ENCODE results near the gene KIF11. TPM values are rescaled to one million over a fixed set of nuclear protein-coding genes. Genes with fewer than 3 reads are reported as not detected.

Gene KIF11
- total and polyA plus RNA-seq, 9 of the 15 experiments (the other 6 are each of a cell fraction or from before 2014, with no cell fraction given), result 11.3 to 54.4 (median 29.2) TPM

DNA sequence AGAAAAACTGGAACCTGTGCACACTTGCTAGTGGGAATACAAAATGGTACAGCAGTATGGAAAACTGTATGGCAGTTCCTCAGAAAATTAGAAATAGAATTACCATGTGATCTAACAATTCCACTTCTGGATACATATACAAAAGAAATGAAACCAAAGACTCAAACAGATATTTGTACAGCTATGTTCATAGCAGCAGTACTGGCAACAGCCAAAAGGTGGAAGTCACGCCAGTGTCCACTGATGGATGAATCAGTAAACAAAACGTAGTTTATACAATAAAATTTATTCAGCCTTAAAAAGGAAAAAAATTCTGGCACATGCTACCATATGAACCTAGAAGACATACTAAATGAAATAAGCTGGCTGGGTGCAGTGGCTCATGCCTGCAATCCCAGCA lies 42.0 kb upstream of the KIF11 start:
- Histone ChIP-seq H3K9ac (ENCODE audit: insufficient read depth in 1 of 2, low read depth in 2 of 2, low read length in 2 of 2) (no peak overlapping the region), H3K27ac (ENCODE audit: extremely low read depth, low read depth, low read length) (no peak overlapping the region), H3K4me3 (no peak overlapping the region), H3K4me1 (replicated peaks in 1 of 2; ENCODE audit: control insufficient read depth in 2 of 2, insufficient read depth in 2 of 2, low read length in 2 of 2) (no peaks in the 10 kb centered on the region), H3K79me2 (ENCODE audit: control insufficient read depth, insufficient read depth, low read length) (peaks cover 30% of the 10 kb centered on the region), H4K20me1 (replicated peaks; ENCODE audit: control insufficient read depth, insufficient read depth, low read length) (no peaks in the 10 kb centered on the region), H3K36me3 (ENCODE audit: control insufficient read depth, insufficient read depth, low read length) (peaks cover 38% of the 10 kb centered on the region; the same call in 2 of the 3 replicates), H3K9me1 (ENCODE audit: control insufficient read depth, insufficient read depth, low read length) (no peaks in the 10 kb centered on the region), H3K27me3 (ENCODE audit: control insufficient read depth in 2 of 2, insufficient read depth in 2 of 2, low read length in 2 of 2) (no peaks in the 10 kb centered on the region), H3K9me3 (replicated peaks; ENCODE audit: control insufficient read depth, insufficient read depth, low read depth, low read length) (0 out of 2 replicates have a peak, but pooled peaks cover 3% of the 10 kb centered on the region), H2AFZ (ENCODE audit: low read depth, low read length) (no peak overlapping the region), H3K4me2 (ENCODE audit: insufficient read depth, low read length) (no peak overlapping the region)
- no peak for DNase-seq (ENCODE audit: extremely low read depth in 1 of 4, low spot score in 3 of 4)
- no TSS peak for BruUV-seq (replicated peaks)
- FAIRE-seq, result no peak
- intact Hi-C loops (cut with micrococcal nuclease), result no loop called here
- no peak for ATAC-seq
- WGBS (ENCODE audit: insufficient coverage, low coverage, missing lambda C conversion rate), result 94% methylated on average over 2 of the region's 2 CpGs
- ChIA-PET POLR2A (no interaction called here), CTCF (ENCODE audit: low intra/inter-chr PET ratio) (no interaction called here)
- in situ Hi-C loops (cut with MboI), result no loop called here
- no peak for TF ChIP-seq RBBP5 (IDR thresholded peaks at IDR 0.05; ENCODE audit: borderline replicate concordance, insufficient read depth, low read length, poor library complexity, severe bottlenecking)
- TF ChIP-seq, protein P1, sequence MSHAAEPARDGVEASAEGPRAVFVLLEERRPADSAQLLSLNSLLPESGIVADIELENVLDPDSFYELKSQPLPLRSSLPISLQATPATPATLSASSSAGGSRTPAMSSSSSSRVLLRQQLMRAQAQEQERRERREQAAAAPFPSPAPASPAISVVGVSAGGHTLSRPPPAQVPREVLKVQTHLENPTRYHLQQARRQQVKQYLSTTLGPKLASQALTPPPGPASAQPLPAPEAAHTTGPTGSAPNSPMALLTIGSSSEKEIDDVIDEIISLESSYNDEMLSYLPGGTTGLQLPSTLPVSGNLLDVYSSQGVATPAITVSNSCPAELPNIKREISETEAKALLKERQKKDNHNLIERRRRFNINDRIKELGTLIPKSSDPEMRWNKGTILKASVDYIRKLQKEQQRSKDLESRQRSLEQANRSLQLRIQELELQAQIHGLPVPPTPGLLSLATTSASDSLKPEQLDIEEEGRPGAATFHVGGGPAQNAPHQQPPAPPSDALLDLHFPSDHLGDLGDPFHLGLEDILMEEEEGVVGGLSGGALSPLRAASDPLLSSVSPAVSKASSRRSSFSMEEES (CRISPR knock-in tag; IDR thresholded peaks at IDR 0.05), result no peak
- TF ChIP-seq ZNF444 (CRISPR knock-in tag; IDR thresholded peaks at IDR 0.05), result no peak
- no peak for TF ChIP-seq SIN3B (IDR thresholded peaks at IDR 0.05; ENCODE audit: low read depth)
- no peak for TF ChIP-seq ZNF584 (CRISPR knock-in tag; IDR thresholded peaks at IDR 0.05; ENCODE audit: low read depth)
- no peak for TF ChIP-seq ZNF23 (CRISPR knock-in tag; IDR thresholded peaks at IDR 0.05)
- TF ChIP-seq ZNF174 (CRISPR knock-in tag; IDR thresholded peaks at IDR 0.05), result no peak
- TF ChIP-seq, protein P2, sequence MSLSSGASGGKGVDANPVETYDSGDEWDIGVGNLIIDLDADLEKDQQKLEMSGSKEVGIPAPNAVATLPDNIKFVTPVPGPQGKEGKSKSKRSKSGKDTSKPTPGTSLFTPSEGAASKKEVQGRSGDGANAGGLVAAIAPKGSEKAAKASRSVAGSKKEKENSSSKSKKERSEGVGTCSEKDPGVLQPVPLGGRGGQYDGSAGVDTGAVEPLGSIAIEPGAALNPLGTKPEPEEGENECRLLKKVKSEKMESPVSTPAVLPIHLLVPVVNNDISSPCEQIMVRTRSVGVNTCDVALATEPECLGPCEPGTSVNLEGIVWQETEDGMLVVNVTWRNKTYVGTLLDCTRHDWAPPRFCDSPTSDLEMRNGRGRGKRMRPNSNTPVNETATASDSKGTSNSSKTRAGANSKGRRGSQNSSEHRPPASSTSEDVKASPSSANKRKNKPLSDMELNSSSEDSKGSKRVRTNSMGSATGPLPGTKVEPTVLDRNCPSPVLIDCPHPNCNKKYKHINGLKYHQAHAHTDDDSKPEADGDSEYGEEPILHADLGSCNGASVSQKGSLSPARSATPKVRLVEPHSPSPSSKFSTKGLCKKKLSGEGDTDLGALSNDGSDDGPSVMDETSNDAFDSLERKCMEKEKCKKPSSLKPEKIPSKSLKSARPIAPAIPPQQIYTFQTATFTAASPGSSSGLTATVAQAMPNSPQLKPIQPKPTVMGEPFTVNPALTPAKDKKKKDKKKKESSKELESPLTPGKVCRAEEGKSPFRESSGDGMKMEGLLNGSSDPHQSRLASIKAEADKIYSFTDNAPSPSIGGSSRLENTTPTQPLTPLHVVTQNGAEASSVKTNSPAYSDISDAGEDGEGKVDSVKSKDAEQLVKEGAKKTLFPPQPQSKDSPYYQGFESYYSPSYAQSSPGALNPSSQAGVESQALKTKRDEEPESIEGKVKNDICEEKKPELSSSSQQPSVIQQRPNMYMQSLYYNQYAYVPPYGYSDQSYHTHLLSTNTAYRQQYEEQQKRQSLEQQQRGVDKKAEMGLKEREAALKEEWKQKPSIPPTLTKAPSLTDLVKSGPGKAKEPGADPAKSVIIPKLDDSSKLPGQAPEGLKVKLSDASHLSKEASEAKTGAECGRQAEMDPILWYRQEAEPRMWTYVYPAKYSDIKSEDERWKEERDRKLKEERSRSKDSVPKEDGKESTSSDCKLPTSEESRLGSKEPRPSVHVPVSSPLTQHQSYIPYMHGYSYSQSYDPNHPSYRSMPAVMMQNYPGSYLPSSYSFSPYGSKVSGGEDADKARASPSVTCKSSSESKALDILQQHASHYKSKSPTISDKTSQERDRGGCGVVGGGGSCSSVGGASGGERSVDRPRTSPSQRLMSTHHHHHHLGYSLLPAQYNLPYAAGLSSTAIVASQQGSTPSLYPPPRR (CRISPR knock-in tag; IDR thresholded peaks at IDR 0.05; ENCODE audit: borderline replicate concordance), result no peak
- no peak for TF ChIP-seq ZNF707 (CRISPR knock-in tag; conservative IDR thresholded peaks at IDR 0.05)
- TF ChIP-seq, protein P3, sequence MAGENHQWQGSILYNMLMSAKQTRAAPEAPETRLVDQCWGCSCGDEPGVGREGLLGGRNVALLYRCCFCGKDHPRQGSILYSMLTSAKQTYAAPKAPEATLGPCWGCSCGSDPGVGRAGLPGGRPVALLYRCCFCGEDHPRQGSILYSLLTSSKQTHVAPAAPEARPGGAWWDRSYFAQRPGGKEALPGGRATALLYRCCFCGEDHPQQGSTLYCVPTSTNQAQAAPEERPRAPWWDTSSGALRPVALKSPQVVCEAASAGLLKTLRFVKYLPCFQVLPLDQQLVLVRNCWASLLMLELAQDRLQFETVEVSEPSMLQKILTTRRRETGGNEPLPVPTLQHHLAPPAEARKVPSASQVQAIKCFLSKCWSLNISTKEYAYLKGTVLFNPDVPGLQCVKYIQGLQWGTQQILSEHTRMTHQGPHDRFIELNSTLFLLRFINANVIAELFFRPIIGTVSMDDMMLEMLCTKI (IDR thresholded peaks at IDR 0.05; ENCODE audit: partially characterized antibody), result no peak
- no peak for TF ChIP-seq ZNF224 (CRISPR knock-in tag; IDR thresholded peaks at IDR 0.05)
- TF ChIP-seq KAT8 (IDR thresholded peaks at IDR 0.05; ENCODE audit: low read depth), result no peak
- TF ChIP-seq, protein P4, sequence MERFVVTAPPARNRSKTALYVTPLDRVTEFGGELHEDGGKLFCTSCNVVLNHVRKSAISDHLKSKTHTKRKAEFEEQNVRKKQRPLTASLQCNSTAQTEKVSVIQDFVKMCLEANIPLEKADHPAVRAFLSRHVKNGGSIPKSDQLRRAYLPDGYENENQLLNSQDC (CRISPR knock-in tag; IDR thresholded peaks at IDR 0.05), result no peak
- TF ChIP-seq HOXB6 (CRISPR knock-in tag; IDR thresholded peaks at IDR 0.05; ENCODE audit: borderline replicate concordance), result no peak
- TF ChIP-seq EP300 (IDR thresholded peaks at IDR 0.05; ENCODE audit: low read length), result no peak
- TF ChIP-seq TEAD2 (tag; IDR thresholded peaks at IDR 0.05), result no peak

Measured in K562 (cell line).